RWPE1 (cell line): ENCODE results near the gene TTC22.
A peak's percentile ranks its signal among the peaks of the same experiment; 100 is the strongest.

ENCODE experiments used
- CTCF ChIA-PET: fragments of 350-600 bp; sonication (Branson Sonifier 250); formaldehyde crosslinking; extraction: SDS; loops from one replicate; lab custom pipeline; 2021; lab: Yijun Ruan, JAX
- POLR2A ChIA-PET: fragments of 400-600 bp; formaldehyde crosslinking; extraction: SDS; loops from one replicate; lab custom pipeline; 2020; ENCODE audit warnings: antibody characterized with exemption; ENCODE audit not compliant: low non-redundant PET; lab: Yijun Ruan, JAX
- DNase-seq: peaks from one replicate; pipeline ENCODE4 v3.0.0; 2012; ENCODE audit warnings: low spot score
- H3K27ac ChIP-seq: fragments of 450-650 bp; 2 replicates; pipeline ENCODE4 v1.5.1; 2017
- TF ChIP-seq, protein P1 (sequence below): fragments of 450-650 bp; conservative IDR thresholded peaks from 2 replicates; pipeline ENCODE4 v1.5.1; 2017; ENCODE audit warnings: low read depth, mild to moderate bottlenecking

TTC22 gene

DNA sequence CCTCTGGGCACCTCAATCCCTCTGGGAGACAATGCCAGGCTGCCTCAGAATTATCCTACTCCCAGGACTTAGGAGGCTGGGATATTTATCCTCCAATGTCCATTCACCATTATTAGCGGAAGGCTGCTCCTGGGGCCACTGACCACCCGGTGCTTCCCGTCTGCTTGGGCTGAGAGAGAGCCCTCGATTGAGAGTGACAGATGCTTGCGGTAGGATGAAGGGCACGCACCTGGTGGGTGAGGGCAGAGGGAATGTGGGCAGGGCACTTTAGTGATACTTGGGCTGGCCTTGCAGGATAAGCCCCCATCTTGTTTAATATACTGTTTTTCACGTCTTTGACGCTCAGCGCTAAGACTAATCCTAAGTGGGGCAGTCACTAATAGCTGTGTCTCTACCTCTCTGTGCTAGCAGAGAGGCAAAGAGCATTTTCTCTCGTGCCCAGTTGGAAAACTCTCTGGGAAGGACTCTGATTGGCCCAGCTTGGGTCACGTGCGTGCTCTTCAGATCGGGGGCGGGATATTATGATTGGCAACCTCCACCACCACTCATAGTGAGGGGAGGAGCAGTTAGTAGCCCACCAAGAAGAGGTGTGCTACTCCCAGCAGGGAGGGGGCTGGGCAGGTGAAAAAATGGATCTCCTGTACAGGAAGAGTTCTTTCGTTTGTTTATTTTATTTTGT is 26.2 kb downstream of the TTC22 start:
- TF ChIP-seq, protein P1, sequence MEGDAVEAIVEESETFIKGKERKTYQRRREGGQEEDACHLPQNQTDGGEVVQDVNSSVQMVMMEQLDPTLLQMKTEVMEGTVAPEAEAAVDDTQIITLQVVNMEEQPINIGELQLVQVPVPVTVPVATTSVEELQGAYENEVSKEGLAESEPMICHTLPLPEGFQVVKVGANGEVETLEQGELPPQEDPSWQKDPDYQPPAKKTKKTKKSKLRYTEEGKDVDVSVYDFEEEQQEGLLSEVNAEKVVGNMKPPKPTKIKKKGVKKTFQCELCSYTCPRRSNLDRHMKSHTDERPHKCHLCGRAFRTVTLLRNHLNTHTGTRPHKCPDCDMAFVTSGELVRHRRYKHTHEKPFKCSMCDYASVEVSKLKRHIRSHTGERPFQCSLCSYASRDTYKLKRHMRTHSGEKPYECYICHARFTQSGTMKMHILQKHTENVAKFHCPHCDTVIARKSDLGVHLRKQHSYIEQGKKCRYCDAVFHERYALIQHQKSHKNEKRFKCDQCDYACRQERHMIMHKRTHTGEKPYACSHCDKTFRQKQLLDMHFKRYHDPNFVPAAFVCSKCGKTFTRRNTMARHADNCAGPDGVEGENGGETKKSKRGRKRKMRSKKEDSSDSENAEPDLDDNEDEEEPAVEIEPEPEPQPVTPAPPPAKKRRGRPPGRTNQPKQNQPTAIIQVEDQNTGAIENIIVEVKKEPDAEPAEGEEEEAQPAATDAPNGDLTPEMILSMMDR, result no peak
- POLR2A ChIA-PET, result no interaction called here
- H3K27ac ChIP-seq, result no peak overlapping the region
- DNase-seq, result peak; percentile 65
- CTCF ChIA-PET, result no interaction called here

- ChIA-PET CTCF (no interaction called here), POLR2A (no interaction called here)
- no peak for DNase-seq
- TF ChIP-seq, protein P1, result no peak
- H3K27ac ChIP-seq, result no peak overlapping the region
These were observed 28.2 kb downstream of the TTC22 start for GRCh38 chr1:54772951-54773350.

DNA sequence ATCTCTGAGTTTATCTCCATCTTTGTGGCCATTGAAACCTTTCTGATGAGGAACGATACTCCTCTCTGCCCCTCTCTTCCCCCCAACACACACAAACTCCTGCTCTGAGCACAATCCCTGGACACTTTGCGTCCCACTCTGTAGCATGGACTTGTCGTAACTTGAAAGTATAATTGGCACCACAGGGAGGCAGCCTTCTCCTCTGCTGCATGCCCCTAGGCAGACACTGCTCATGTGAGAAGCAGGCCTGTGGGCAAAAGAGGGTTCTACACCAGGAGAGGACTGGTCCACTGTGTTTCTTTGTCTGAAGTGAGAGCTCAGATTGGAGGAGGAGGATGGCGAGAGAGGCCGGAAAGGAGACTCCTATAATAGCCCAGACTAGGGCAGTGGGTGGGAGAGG is 33.0 kb downstream of the TTC22 start:
- POLR2A ChIA-PET, result no interaction called here
- TF ChIP-seq, protein P1, result no peak
- DNase-seq, result no peak
- CTCF ChIA-PET, result no interaction called here
- H3K27ac ChIP-seq, result no peak overlapping the region

- no peak overlapping the region for H3K27ac ChIP-seq
- DNase-seq, result no peak
- TF ChIP-seq, protein P1, result no peak
- ChIA-PET POLR2A (no interaction called here), CTCF (no interaction called here)
These were observed 33.6 kb downstream of the TTC22 start for GRCh38 chr1:54767526-54767925.

GRCh38 chr1:54766726-54767125 is 34.4 kb downstream of the TTC22 start:
- no peak for DNase-seq
- no peak overlapping the region for H3K27ac ChIP-seq
- TF ChIP-seq, protein P1, result no peak
- ChIA-PET CTCF (no interaction called here), POLR2A (no interaction called here)

- ChIA-PET POLR2A (no interaction called here), CTCF (no interaction called here)
- TF ChIP-seq, protein P1, result no peak
- H3K27ac ChIP-seq, result no peak overlapping the region
- no peak for DNase-seq
These were observed 36.1 kb downstream of the TTC22 start for GRCh38 chr1:54764922-54765561.
